Skin epidermis (tissue), 12 donors: ENCODE data around the gene MICOS13.

ENCODE experiments used
- H3K27ac ChIP-seq, 21 experiments: fragments of 200-600 bp; sonication (generic) in 11 of 21; one replicate each; pipeline ENCODE4 v1.5.0; 2020; ENCODE audit warnings: mild to moderate bottlenecking in 3 of 21, inconsistent platforms in 2 of 21, moderate library complexity in 2 of 21
- H3K4me3 ChIP-seq, 7 experiments: fragments of 200-600 bp; sonication (generic) in 2 of 7; one replicate each; pipeline ENCODE4 v1.5.0; 2020; ENCODE audit warnings: inconsistent platforms in 2 of 7, mild to moderate bottlenecking in 2 of 7, moderate library complexity in 1 of 7

MICOS13 gene

GRCh38 chr19:5676772-5677105 is 3.6 kb downstream of the MICOS13 start:
- no peak overlapping the region for H3K4me3 ChIP-seq
- H3K27ac ChIP-seq, result no peak overlapping the region

DNA sequence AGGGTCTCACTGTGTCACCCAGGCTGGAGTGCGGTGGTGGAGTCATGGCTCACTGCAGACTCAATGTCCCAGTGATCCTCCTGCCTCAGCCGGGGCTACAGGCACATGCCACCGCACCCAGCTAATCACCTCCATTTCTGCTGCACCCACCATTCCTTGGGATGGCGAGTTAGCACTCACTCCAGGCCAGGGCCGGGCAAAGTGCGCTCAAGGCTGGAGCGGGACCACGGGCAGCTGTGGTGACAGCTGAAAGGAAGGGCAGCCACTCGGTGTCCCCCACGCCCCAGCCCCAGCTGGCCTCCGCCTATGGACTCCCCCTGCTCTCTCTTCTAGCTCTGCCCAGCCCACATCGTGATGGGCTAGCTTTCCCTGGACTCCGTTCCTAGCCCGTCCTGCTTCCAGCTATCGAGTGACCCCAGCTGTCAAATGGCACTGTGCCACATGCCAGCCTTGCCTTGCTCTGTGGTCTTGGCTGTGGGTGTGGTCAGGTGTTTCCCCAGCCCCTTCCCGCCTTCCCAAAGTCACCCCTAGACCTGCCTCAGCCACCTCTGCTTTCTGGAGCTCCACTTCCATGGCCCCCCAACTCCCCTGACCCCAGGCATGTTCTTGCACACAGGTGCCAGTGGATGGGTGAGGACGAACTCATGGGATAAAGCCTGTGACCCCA is 4.1 kb downstream of the MICOS13 start:
- H3K27ac ChIP-seq, result no peak overlapping the region
- H3K4me3 ChIP-seq, result no peak overlapping the region

DNA sequence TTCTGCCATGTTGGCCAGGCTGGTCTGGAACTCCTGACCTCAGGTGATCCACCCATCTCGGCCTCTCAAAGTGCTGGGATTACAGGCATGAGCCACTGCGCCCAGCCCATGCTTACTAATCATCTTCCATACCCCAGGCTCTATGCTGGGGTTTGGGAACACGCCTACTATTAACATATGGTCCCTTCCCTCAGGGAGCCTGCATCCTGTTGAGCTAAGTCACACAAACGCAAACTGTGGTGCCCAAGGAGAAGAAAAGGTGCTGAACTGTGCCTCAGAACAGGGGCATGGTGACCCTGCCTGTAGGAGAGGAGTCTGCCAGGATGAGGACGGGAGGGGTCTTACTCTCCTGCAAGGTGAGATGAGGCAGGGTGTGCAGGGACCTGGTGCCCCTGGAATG is 5.6 kb downstream of the MICOS13 start:
- no peak overlapping the region for H3K27ac ChIP-seq

GRCh38 chr19:5673752-5674151 is 6.6 kb downstream of the MICOS13 start:
- Histone ChIP-seq H3K27ac (no peak overlapping the region), H3K4me3 (no peak overlapping the region)

More for the DNA sequence above, 5.6 kb downstream of the MICOS13 start:
- H3K4me3 ChIP-seq, result no peak overlapping the region

DNA sequence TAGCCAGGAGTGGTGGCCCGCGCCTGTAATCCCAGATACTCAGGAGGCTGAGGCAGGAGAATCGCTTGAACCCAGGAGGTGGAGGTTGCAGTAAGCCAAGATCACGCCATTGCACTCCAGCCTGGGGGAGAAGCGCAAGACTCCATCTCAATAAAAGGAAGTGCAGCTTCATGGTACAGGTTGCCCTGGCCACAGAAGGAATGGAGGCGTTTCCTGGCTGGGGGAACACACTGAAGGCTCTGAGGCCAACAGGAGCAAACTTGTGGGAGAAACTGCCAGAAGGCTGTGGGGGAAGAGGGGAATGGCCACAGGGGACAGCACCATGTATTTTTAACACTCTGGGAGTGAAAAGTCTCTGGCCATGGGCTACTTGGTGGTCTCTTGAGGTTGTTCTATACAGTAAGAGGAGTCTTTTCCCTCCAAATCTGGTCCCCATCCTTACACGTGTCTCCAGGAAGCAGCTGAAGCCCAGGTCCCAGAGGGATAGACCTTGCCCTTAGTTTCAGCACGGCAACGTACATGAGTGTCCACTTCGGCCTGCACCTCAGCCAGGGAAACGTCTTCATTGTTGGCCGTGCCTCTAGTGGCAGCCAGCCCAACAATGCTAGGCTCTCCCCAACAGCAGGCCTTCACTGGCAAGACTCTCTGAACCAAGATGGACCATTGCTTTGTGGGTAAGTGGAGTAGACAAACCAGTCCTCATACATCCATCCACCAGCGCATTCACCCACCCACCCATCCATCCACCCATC is 7.4 kb downstream of the MICOS13 start:
- H3K27ac ChIP-seq, result no peak overlapping the region
- no peak overlapping the region for H3K4me3 ChIP-seq

- no peak overlapping the region for H3K27ac ChIP-seq
- H3K4me3 ChIP-seq, result no peak overlapping the region
These were observed 8.7 kb downstream of the MICOS13 start for GRCh38 chr19:5671600-5671999.

GRCh38 chr19:5669212-5669611 is 11.1 kb downstream of the MICOS13 start:
- Histone ChIP-seq H3K4me3 (no peak overlapping the region), H3K27ac (no peak overlapping the region)

DNA sequence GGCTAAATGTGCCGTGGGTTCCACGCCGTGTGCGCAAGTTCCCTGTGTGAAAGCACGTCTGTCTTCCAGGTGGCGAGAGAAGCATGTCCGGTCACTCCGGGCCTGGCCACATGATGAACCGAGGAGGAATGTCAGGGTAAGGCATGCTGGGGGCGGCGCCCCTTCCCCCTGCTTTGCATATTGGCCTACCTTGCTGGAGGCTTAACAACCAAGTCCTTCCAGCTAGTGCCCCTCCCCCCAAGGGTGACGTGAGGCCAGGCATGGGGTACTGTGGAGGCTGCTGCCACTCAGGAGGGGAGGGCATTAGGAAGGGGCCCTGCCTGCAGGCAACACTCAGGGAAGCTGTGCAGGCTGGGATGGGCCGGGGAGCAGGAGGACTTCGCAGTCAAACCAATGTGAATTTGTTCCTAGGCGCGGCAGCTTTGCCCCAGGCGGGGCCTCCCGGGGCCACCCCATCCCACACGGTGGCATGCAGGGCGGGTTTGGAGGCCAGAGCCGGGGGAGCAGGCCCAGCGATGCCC is 12.5 kb downstream of the MICOS13 start:
- H3K27ac ChIP-seq, result no peak overlapping the region
- no peak overlapping the region for H3K4me3 ChIP-seq

DNA sequence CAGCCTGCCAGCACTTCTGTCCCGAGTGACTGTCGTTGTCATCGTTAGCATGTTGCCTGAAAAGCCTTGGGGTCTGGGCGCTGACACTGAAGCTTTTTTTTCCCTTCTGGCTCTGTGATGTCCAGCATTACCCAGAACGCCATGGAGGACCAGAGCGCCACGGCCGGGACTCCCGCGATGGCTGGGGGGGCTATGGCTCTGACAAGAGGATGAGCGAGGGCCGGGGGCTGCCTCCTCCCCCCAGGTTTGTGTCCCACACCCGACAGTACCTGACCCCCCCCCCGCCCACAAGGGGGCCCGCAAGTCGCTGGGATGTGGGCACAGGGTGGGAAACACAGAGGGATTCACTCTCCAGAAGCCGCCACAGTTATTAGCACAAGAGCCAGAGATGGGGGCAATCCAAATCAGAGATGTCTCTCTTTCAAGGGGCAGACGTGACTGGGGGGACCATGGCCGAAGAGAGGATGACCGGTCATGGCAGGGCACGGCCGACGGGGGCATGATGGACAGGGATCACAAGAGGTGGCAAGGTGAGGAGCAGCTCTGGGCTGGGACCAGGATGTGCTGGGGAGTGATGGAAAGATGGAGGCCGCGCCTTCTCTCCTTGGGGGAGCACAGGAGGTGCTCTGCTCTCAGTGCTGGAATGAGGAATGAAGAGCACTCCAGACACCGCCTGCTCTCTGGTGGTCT is 13.2 kb downstream of the MICOS13 start:
- Histone ChIP-seq H3K4me3 (no peak overlapping the region), H3K27ac (no peak overlapping the region)

GRCh38 chr19:5665781-5666513 is 14.4 kb downstream of the MICOS13 start:
- no peak overlapping the region for H3K27ac ChIP-seq
- no peak overlapping the region for H3K4me3 ChIP-seq

DNA sequence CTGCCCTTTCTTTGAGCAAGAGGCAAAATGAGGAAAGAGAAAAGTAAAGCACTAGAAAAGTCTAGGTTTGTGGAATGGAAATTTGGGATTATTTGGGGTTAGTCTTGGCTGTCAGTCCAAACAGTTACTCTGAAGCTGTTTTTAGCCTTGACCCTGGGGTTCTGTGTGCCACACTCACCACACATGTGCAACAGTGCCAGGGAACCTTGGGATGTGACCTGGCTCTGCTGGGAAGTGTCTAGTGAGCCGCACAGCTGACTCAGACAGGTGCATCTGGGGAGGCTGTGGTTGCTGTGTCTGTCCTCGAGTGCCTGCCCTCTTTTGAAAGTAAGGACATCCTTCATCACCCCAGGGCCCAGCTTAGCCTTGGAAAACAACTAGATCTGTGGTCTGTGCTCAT is 15.8 kb downstream of the MICOS13 start:
- Histone ChIP-seq H3K27ac (no peak overlapping the region), H3K4me3 (no peak overlapping the region)

- no peak overlapping the region for H3K4me3 ChIP-seq
- no peak overlapping the region for H3K27ac ChIP-seq
These were observed 16.4 kb downstream of the MICOS13 start for GRCh38 chr19:5663904-5664303.

GRCh38 chr19:5661483-5661882 is 18.8 kb downstream of the MICOS13 start:
- no peak overlapping the region for H3K27ac ChIP-seq

DNA sequence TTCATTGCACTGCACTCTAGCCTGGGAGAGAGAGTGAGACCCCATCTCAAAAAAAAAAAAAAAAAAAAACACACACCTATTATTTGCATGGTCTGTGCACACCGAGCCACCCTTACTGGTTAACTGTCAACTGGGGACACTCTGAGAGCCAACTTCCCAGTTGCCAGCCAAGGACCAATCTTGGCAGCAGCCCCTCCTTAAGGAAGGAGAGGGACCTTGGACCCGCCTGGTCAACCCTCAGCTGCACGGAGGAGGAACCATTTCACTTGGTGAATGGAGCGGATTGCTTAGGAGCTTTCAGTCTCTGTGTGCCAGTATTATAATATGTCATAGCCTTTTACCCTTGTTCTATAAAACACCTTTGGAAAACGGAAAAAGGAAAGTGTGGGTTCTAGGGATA is 24.9 kb downstream of the MICOS13 start:
- Histone ChIP-seq H3K4me3 (no peak overlapping the region), H3K27ac (no peak overlapping the region)

More at GRCh38 chr19:5661483-5661882, 18.8 kb downstream of the MICOS13 start:
- no peak overlapping the region for H3K4me3 ChIP-seq

DNA sequence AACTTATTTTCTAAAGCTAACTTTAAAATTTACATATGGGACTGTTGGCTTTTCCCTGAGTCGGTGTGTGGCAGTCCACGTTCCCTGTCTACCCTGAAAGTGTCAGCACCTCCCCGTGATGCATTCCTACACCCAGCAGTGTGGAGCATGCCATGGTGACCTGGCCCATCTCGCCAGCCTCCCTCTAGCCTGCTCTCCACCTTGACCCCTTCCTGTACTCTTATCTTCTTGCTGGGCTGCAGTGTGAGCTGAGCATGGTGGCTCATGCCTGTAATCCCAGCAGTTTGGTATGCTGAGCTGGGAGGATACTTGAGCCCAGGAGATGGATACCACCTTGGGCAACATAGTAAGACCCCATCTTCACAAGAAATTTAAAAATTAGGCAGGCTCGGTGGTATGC is 25.4 kb downstream of the MICOS13 start:
- H3K4me3 ChIP-seq, result no peak overlapping the region
- no peak overlapping the region for H3K27ac ChIP-seq

DNA sequence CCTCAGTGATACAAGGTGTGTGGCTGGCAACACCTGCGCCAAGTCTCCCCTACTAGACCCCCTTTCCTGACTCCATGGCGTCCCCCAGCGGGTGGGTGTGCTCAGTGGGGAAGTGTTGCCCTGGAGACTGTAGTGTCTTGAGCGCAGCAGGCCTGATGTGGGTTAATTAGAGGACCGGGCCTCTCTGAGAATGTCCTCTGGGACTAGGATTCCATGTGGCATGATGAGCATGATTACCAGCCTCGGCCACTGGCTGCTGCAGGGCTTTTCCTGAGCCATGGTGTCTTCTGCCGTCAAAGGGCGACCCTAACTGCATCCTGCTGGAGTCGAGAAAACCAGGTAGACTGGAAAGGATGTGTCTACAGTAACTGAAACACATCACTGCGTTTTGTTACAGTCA is 28.1 kb downstream of the MICOS13 start:
- Histone ChIP-seq H3K27ac (no peak overlapping the region), H3K4me3 (no peak overlapping the region)

DNA sequence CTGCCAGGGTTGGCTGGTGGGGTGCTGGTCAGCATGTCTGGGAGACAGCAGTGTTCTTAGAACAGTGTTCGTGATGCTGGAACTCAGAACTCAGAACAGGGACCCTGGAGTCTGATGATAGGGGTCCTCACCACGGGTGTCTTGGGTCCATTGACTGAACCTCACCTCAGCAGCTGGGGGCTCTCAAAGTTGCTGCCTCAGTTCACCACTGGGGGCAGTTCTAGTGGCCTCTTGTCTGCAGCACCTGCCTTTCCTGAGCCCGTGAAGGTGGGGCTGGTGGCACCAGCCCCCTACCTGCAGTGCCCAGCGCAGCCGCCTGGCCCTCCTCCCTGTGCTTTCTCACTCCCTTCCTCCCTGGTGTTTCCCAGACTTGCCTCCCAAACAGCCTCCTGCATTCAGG is 29.0 kb downstream of the MICOS13 start:
- H3K27ac ChIP-seq, result no peak overlapping the region
- no peak overlapping the region for H3K4me3 ChIP-seq

- H3K27ac ChIP-seq, result no peak overlapping the region
- no peak overlapping the region for H3K4me3 ChIP-seq
These were observed 31.9 kb downstream of the MICOS13 start for GRCh38 chr19:5648464-5648863.

DNA sequence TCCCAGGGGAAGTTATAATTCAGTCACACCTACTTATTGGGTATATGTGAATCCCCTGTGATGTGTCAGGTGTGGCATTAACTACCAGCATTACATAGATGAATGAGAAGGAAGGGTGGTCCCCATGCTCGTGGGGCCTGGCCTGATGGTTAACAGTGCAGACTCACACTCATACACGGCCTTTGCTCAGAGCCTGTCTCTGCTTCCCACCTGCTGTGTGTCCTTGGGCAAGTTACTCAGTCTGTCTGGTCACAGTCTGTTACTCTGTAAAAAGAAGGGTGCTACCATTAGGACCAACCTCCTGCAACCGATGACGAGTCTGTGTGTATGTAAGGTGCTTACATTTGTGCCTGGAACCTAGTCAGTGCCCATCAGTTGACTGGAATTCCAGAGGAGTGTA is 33.6 kb downstream of the MICOS13 start:
- no peak overlapping the region for H3K4me3 ChIP-seq
- H3K27ac ChIP-seq, result no peak overlapping the region

DNA sequence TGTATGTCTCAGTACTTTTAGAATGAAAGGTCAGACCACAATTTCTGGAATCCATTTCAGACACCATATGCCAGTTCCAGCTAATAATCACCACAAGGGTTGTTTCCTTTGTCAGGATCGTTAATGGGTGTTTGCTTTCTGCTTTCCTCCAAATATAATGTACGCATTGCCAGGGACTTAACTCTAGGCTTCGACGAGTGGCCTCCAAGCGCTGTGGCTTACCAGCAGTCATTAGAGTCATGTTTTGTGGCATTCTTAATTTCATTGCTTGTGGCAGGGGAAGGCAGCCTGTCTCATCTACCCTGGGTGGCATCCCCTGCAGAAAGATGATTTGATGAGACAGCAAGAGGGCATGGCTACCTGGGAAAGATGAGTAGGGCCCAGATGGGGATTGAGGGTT is 34.9 kb downstream of the MICOS13 start:
- Histone ChIP-seq H3K4me3 (no peak overlapping the region), H3K27ac (no peak overlapping the region)
